Body of pancreas (tissue), 4 donors: ENCODE measurements around the gene POLH. TPM values are rescaled to one million over a fixed set of nuclear protein-coding genes. Genes with fewer than 3 reads are reported as not detected.

Experiments
- ATAC-seq: fragments of 150-250 bp; one replicate; pipeline ENCODE4 v1.9.1; 2016
- DNase-seq, 4 donors: peaks; one replicate each; pipeline ENCODE4 v3.0.0-alpha.2; 2019
- H3K27ac ChIP-seq, 4 donors: fragments of 200-600 bp; sonication (generic); 1 replicate in 3 of 4; 2 replicates in 1 of 4; pipeline versions ENCODE4 v1.5.1 to v1.6.1; 2016 to 2019; ENCODE audit warnings: mild to moderate bottlenecking in 1 of 4, mixed read lengths in 1 of 4, moderate library complexity in 1 of 4
- H3K27me3 ChIP-seq, 2 donors: fragments of 200-600 bp; sonication (generic); one replicate each; pipeline ENCODE4 v1.6.0; 2016; ENCODE audit warnings: mild to moderate bottlenecking in 1 of 2
- H3K36me3 ChIP-seq, 2 donors: fragments of 200-600 bp; sonication (generic); replicated peaks in 1 of 2; 2 replicates each; pipeline ENCODE4 v1.5.1; 2016; ENCODE audit warnings: low read depth in 2 of 2; ENCODE audit not compliant: insufficient read depth in 1 of 2
- H3K4me1 ChIP-seq: fragments of 200-600 bp; sonication (generic); one replicate; pipeline ENCODE4 v1.6.0; 2016
- H3K4me3 ChIP-seq, 2 donors: fragments of 200-600 bp; sonication (generic); 1 replicate in 1 of 2; 2 replicates in 1 of 2; pipeline ENCODE4 v1.5.1; 2016 to 2019
- H3K9me3 ChIP-seq, 3 donors: fragments of 200-600 bp; sonication (generic); 1 replicate in 2 of 3; 2 replicates in 1 of 3; pipeline ENCODE4 v1.5.1; 2016
- POLR2A ChIP-seq, 3 donors: fragments of 450-650 bp; IDR thresholded peaks; one replicate each; pipeline ENCODE4 v1.6.1; 2016; ENCODE audit warnings: antibody characterized with exemption in 3 of 3, mild to moderate bottlenecking in 2 of 3
- WGBS, 2 donors: methylation state at CpG; one replicate each; pipeline ENCODE4 v1.1.5; 2017; 5-methylcytosine and 5-hydroxymethylcytosine counted together
- intact Hi-C: fragments of 100-400 bp; cut with DNase I; formaldehyde crosslinking; loops from one replicate; pipeline ENCODE4 v1.15.1; 2023
- total RNA-seq, 2 donors: library from RNA; depleted of rRNA; stranded (reverse); fragments of >200 nt; gene quantifications; one replicate each; pipeline ENCODE4 v1.1.0, GENCODE V29; 2016
- TF ChIP-seq, protein P1 (sequence below), 7 experiments: fragments of 450-650 bp in 4 of 7; fragments of 200-600 bp in 3 of 7; sonication (generic) in 3 of 7; IDR thresholded peaks; one replicate each; pipeline ENCODE4 v1.5.1; 2016 to 2019; ENCODE audit warnings: antibody characterized with exemption in 7 of 7

The POLH gene
- total RNA-seq, 2 donors from 2014 or later, result 4.3 to 8.8 TPM

DNA sequence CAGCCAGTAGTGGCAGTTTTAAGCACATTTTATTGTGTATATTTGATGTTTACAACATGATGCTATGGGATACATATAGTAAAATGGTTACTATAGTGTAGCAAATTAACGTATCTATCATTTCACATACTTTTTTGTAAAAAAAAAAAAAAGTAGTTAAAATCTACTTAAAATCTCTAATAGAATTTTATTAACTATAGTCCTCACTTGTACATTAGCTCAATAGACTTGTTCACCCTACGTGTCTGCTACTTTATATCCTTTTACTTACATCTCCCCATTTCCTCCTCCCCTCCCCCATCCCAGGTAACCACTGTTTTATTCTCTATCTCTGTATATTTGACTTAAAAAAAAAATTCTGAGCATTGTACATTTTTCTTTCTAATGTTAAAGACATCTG is 30.0 kb downstream of the POLH start:
- intact Hi-C loops, result no loop called here
- no peaks in the 10 kb centered on the region for H3K9me3 ChIP-seq
- no peak for TF ChIP-seq POLR2A (IDR thresholded peaks at IDR 0.05)
- TF ChIP-seq, protein P1, sequence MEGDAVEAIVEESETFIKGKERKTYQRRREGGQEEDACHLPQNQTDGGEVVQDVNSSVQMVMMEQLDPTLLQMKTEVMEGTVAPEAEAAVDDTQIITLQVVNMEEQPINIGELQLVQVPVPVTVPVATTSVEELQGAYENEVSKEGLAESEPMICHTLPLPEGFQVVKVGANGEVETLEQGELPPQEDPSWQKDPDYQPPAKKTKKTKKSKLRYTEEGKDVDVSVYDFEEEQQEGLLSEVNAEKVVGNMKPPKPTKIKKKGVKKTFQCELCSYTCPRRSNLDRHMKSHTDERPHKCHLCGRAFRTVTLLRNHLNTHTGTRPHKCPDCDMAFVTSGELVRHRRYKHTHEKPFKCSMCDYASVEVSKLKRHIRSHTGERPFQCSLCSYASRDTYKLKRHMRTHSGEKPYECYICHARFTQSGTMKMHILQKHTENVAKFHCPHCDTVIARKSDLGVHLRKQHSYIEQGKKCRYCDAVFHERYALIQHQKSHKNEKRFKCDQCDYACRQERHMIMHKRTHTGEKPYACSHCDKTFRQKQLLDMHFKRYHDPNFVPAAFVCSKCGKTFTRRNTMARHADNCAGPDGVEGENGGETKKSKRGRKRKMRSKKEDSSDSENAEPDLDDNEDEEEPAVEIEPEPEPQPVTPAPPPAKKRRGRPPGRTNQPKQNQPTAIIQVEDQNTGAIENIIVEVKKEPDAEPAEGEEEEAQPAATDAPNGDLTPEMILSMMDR (IDR thresholded peaks at IDR 0.05), result no peak
- no peak for ATAC-seq
- H3K36me3 ChIP-seq, result peaks cover 0 to 3% of the 10 kb centered on the region in 2 donors
- H3K27ac ChIP-seq, result no peak overlapping the region
- no peaks in the 10 kb centered on the region for H3K4me1 ChIP-seq
- WGBS, 2 donors, result 95 to 97% methylated on average over 2 of the region's 2 CpGs
- DNase-seq, result no peak
- H3K27me3 ChIP-seq, result no peaks in the 10 kb centered on the region
- H3K4me3 ChIP-seq, result no peak overlapping the region

DNA sequence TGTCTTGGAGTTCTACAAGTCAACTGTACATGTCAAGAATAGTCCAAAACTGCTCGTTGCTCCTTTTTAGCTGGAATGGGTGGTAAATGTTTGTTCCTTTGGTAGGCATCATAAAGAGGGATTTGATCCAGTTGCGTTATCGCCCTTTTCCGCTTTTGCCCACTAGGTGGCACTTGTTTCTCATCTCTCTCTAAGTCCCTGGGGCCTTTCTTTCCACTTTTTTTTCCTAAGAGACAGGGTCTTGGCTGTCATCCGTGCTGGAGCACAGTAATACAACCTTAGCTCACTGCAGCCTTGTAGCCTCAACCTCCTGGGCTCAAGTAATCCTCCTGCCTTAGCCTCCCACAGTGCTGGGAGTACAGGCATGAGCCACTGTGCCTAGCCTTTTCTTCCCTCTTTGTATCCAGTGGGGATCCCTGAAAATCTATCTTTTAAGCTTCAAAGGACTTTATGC is 32.4 kb downstream of the POLH start:
- no peak for TF ChIP-seq POLR2A (IDR thresholded peaks at IDR 0.05)
- TF ChIP-seq, protein P1 (IDR thresholded peaks at IDR 0.05), result peak; percentile 64 to 76 (median 68)
- no peaks in the 10 kb centered on the region for H3K9me3 ChIP-seq
- 2 to 5% methylated on average over 5 of the region's 5 CpGs for WGBS, 2 donors
- H3K36me3 ChIP-seq, result no peaks in the 10 kb centered on the region
- H3K27me3 ChIP-seq, result no peaks in the 10 kb centered on the region
- H3K27ac ChIP-seq, result no peak overlapping the region
- no peak overlapping the region for H3K4me3 ChIP-seq
- H3K4me1 ChIP-seq, result no peaks in the 10 kb centered on the region
- DNase-seq (peak; percentile 71 to 83 (median 74)), ATAC-seq (peak; percentile 50)
- intact Hi-C loops, result no loop called here

DNA sequence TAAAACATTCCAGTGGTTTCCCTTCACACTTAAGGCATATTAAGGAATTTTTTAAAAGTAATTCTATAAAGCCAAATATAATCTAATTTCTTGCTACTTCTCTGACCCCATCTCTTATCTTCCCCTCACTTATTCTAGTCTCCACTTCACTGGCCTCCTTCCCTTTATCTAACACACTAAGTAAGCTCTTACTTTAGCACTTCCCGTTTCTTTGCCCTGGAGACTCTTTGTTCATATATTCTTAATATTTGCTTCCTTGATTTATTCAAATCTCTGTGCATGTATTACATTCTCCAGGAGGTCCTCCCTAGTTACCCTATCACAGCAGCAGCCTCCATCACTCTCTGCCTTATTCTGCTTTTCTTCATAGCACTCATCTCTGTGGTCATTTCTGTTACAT is 32.8 kb downstream of the POLH start:
- Histone ChIP-seq H3K36me3 (no peaks in the 10 kb centered on the region), H3K4me3 (no peak overlapping the region), H3K27me3 (no peaks in the 10 kb centered on the region), H3K9me3 (no peaks in the 10 kb centered on the region), H3K27ac (no peak overlapping the region), H3K4me1 (no peaks in the 10 kb centered on the region)
- no peak for ATAC-seq
- 65 to 86% methylated on average over 1 of the region's 1 CpG for WGBS, 2 donors
- TF ChIP-seq, protein P1 (IDR thresholded peaks at IDR 0.05), result no peak
- TF ChIP-seq POLR2A (IDR thresholded peaks at IDR 0.05), result no peak
- intact Hi-C loops, result no loop called here
- no peak for DNase-seq

DNA sequence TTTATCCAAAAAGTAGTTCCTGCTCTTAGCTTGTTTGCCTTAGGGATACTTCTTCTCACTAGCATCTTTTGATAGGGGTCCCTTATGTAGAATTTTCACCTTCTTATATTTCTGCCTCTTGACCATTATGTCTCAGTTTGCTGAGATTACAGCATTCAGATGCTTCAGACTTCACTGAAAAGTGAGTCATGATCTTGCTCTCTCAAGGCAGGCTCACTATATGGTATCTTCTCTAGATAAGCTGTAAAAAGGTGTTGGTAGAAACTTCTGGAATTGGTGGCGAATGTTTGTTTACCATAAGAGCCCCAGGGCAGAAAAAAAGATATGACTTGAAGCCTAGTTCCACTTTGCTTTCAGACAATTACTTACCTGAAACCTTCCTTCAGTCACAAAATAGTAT is 33.4 kb downstream of the POLH start:
- Histone ChIP-seq H3K4me1 (no peaks in the 10 kb centered on the region), H3K36me3 (peaks cover 0 to 5% of the 10 kb centered on the region in 2 donors), H3K27me3 (no peaks in the 10 kb centered on the region), H3K9me3 (no peaks in the 10 kb centered on the region), H3K27ac (no peak overlapping the region), H3K4me3 (no peak overlapping the region)
- ATAC-seq (no peak), DNase-seq (no peak)
- intact Hi-C loops, result no loop called here
- TF ChIP-seq POLR2A (IDR thresholded peaks at IDR 0.05), result no peak
- TF ChIP-seq, protein P1 (IDR thresholded peaks at IDR 0.05), result no peak
- 71 to 95% methylated on average over 1 of the region's 1 CpG for WGBS, 2 donors

DNA sequence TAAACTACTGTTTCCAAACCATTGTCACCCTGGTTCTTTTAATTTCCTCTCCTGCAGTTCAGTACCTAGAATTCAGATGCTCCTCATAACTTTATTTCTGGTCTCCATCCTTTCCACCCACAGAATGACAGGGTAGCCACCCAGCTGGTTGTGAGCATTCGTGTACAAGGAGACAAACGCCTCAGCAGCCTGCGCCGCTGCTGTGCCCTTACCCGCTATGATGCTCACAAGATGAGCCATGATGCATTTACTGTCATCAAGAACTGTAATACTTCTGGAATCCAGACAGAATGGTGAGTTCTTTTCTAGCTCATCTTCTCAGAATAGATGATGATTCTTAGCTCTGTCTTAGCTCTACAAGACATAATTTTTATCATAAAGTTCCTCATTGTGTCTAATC is 34.4 kb downstream of the POLH start:
- H3K36me3 ChIP-seq, result peaks cover 0 to 5% of the 10 kb centered on the region in 2 donors
- 95 to 98% methylated on average over 5 of the region's 5 CpGs for WGBS, 2 donors
- intact Hi-C loops, result no loop called here

More for the DNA sequence above, 34.4 kb downstream of the POLH start:
- Histone ChIP-seq H3K4me1 (no peaks in the 10 kb centered on the region), H3K27ac (no peak overlapping the region), H3K9me3 (no peaks in the 10 kb centered on the region), H3K27me3 (no peaks in the 10 kb centered on the region), H3K4me3 (no peak overlapping the region)
- TF ChIP-seq, protein P1 (IDR thresholded peaks at IDR 0.05), result no peak
- TF ChIP-seq POLR2A (IDR thresholded peaks at IDR 0.05), result no peak
- DNase-seq, result no peak
- ATAC-seq, result no peak
